NCI-H2227 treated with DMSO at 0.1 percent for 48 hours (cell line): ENCODE measurements around the gene SEPTIN7.
"Not testable (repeated sequence)": the region's sequence is repeated elsewhere in the genome, so short reads cannot be mapped to it uniquely, and the experiment has no call there.

Source experiments
- DNase-seq: peaks from one replicate; lab custom pipeline; 2025; lab: John Stamatoyannopoulos, UW

The SEPTIN7 gene

DNA sequence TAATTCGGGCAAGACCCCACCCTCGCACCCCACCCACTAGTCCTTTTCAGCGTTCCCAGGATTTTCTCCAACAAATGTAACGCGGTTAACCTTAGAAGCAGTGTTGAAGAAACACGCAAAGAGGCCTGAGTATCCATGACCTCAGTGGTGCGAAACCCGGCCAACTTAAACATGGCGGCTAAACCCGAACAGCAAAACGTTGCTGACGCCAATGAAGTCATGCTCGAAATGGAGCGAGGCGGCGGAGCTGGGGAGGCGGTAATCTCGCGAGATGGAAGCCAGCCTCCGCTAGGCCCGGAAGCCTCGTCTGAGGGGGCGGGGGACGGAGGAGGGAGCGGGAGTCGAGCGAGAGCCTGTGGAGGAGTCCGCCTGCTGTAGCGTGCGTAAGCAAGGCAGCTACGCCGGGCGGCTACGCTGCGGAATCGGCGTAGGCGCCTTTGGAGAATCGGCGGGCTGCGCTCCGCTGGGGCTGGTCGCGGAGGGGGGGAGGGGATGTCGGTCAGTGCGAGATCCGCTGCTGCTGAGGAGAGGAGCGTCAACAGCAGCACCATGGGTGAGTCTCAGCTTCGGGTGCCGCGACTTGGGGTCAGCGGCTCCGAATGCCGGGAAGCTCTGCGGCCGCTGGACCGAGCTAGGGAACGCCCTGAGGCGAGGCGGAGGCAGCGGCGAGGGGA is at the start of gene SEPTIN7:
Gene SEPTIN7, plus strand, starts transcription at position 340 of the 674 bp plus-strand sequence. Its CDS starts 153 bp downstream, at position 493.
- DNase-seq: peak; percentile 93

DNA sequence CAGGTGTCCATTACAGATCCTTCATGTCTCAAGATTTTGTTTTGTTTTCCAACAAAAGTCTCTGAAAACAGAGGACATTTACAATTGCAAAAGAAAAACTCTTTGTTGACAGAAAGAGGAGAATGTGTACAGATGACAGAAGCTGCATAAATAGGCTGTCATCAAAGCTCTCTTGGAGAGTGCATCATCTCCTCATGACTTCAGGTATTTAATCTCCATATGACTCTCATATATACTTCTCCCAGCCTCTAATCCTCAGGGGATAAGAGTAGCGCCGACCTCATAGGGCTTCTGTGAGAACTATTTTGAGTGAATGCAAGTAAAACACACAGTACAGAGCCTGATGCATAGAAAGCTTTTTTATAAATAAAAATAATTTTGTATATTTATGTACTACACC is 48.1 kb upstream of the SEPTIN7 start:
- DNase-seq: no peak

DNA sequence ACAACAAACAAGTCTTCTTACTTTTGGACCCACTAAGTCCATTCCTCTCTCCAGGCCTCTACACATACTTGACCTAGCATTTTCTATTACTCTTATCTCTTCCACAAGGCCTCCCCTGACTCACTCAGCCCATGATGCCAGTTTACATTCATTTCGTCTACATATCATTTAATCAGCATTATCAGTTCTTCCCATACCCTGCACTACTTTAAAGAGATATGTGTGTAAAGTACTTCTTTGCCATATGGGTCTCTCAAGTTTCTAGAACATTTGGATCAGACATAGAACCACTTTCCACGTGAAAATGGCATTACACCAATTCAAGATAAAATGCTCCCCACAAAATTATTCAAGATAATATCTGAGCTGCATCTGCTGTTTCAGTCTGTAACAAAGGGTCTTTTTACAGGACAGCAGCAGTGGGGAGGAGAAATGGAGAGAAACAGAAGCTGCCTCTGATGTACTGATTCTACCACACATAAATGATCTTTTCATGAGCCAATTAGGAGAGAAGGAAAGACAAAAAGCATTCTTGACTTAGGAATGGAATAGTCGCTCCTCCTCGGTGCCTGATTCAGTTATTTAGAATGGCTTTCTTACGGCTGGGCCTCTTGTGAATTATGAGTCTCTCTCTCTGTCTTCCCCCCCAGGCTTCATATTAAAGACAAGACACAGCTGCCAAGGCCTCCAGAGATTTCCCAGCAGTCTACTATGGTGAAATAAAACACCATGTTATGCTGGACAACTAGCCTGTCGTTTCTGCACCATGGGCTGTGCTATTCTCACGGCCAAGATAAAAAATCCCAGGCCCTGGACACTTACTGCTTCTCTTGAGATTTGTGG is 46.9 kb upstream of the SEPTIN7 start:
- DNase-seq: no peak

DNA sequence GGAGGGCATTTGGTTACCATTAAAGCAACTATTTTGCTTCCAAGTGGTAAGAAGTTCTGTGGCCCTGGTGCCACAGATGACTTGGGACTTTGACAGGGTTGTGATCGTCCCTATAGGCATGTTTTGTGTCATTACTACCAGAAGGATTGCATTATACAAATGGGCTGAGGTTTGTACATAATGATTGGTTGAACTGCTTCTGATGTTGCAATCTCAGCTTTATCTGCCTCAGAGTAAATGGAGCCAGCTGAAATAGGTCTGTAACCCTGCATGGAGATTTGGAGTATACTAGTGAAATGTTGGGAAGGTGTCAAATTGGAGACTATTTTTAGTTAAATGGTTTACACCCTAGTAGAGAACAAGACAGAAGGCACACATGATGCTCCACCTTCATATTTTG is 46.1 kb upstream of the SEPTIN7 start:
- no peak for DNase-seq

DNA sequence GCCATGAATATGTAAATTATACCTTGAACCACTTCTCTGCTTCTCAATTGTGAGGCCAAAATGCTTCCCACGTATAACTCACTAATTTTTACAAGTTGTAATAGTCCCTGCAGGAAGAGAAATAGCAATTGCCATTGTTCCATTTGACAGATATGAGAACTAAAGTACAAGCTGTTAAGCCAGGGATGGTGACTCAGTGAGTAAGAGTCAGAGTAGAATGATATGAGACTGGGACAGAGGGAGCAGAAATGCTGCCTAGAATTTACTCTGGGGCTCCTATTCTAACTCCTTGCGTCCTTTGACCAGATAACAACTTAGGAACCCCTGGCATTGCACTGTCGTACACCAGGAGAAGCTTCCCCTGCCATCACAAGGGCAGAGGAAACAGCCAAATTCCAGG is 45.1 kb upstream of the SEPTIN7 start:
- no peak for DNase-seq

DNA sequence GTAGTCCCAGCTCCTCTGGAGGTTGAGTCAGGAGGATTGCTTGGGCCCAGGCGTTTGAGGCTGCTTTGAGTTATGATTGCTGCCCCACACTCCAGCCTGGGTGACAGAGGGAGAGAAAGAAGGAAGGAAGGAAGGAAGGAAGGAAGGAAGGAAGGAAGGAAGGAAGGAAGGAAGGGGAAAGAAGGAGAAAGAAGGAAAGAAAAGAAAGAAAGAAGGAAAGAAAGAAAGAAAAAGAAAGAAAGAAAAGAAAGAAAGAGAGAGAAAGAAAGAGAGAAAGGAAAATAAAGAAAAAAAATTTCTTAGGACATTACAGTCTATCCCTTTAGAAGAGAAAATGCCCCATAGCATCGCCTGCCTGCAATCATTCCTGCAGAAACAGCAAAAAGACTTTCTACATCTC is 44.4 kb upstream of the SEPTIN7 start:
- not testable (repeated sequence) for DNase-seq

DNA sequence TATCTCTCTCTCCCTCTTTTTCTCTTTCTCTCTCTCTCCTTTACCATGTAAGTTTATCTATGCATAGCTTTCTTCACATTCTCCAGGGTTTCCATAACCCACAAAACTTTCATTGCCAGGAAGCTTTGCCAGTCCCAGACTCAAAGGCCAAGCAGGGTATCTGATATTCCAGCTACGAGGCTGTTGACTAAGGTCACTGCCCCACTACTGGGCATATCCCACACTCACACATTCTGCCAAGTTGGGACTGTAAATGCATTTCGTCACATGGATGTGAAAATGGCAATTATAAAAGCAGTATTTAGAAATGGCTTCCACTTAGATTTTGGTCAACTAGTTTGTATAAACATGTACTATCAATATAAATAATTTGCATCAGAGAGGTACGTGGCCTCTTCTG is 43.3 kb upstream of the SEPTIN7 start:
- no peak for DNase-seq

DNA sequence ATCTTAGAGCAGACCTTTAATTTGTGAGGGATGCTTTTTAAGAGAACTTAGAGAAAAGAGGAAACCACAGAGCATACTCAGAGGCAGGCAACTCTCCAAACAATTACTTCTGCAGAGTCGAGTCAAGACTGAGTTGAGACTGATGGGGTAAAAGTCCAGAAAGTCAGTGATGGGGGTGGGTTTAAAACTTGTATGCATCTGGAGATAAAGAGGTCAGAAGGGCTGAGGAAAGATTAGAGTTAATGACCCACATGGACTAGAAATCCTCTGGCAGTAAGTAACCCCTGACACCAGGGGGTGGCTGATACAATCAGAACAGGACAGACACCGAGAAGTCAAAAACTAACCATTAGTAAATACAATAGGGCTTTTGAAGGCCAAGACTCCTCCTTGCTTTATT is 42.4 kb upstream of the SEPTIN7 start:
- peak; percentile 4 for DNase-seq

DNA sequence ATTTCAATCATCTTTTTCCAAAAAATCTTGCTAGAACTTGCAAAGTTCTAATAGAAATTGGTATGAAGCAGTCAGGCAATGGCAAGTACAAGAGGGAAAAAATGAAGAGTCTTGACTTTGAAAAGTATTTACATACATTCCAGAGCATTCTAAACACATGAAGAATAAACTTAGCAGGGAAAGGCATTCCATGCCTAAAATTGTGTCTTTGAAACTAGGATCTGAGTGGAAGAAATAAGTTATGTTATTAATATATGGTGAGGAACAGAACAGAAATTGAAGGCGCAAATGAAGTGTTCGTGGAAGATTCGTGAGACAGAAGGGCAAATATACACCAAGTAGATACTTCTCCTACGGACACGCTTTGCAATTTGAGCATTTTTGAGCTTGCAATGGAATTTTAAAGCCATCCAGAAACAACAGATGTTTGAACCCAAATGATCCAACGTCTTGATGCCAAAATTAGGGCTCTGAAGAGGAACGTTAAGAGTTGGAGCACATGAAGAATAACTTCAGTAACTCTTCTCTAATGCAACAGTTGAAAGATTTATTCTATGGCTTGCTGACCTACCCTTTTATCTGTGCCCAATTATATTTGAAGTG is 40.6 kb upstream of the SEPTIN7 start:
- DNase-seq: no peak

DNA sequence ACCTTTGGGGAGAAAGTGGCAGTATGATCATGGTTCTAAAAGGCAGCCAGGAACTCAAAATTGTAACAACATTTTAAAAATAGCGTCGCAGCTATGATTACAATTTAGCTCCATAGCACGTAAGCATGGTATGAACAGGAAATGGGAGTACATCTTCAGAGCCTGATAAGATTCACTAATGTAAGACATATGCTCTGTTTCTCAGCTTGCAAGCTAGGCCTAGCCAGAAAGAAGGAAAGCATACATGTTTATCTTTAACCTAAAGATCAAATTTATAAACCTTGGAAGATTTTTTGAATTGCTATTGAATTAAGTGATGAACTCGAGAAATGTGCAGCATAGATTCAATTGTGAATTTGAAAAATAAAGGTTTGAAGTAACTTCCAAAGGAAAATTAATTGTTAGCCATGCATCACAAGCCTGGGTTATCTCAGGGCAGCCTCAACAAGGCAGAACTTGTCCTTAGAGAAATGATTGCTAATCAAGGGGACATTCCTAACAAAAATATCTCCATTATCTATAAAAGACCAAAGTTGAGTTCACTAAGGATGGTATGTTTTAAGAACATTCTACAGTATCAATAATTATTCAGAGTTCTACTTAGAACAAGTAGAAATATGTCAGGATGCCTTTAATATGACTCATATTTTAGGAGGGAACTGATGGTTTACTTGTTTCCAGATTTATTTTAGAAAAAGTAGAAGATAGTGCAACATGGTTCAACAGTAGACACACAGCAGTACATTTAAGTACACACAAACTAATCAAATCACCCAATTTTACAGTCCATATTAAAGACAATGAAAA is 38.8 kb upstream of the SEPTIN7 start:
- DNase-seq: no peak

DNA sequence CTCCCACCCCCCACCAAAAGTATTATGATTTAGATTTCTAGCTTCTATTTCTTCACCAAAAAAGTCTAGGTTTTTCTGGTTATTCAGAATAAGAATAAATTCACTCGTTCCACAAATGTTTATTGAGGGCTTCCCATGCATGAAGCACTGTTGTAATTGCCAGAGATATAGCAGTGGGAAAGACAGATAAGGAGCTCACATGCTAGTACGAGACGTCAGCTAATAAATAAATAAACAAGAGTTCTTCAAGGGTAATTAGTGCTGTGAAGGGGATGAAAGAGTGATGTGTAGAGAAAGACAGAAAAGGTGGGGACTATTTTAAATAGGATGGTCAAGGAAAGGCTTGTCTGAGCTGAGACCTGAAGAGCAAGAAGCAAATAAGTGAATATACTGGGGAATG is 38.1 kb upstream of the SEPTIN7 start:
- DNase-seq: no peak

DNA sequence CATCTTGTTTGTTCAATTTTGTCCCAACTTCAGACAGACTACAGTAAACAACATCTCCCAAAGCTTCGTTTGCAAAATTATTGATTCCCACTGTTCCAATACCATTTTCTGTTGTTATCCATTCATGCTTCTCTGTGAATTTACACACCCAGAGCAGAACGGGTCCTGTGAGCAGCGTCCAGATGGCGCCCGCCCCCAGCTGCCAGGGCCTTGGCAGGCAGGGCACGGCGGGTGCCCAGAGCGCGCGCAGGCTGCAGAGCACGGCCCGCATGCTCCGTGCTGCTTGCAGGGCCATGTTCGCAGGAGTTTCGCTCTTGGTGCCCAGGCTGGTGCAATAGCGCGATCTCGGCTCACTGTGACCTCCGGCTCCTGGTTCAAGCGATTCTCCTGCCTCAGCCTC is 32.5 kb upstream of the SEPTIN7 start:
- no peak for DNase-seq

DNA sequence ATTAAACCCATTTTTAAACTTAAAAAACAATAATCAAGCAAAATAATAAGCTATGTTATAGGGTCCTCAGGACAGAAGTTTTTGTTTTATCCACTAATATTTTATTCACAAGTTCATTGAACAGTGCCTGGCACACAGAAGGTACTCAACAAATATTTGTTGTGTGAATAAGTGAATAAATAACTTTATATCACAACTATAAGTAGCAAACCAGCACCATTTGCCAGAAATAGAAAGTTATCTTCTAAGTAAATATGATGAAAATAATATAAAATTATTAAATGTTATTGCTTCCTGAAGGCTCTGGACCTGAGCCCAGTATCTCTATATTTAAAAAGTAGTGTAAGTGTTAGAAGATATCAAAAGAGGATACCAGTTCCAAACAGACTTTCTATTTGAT is 29.1 kb upstream of the SEPTIN7 start:
- no peak for DNase-seq

DNA sequence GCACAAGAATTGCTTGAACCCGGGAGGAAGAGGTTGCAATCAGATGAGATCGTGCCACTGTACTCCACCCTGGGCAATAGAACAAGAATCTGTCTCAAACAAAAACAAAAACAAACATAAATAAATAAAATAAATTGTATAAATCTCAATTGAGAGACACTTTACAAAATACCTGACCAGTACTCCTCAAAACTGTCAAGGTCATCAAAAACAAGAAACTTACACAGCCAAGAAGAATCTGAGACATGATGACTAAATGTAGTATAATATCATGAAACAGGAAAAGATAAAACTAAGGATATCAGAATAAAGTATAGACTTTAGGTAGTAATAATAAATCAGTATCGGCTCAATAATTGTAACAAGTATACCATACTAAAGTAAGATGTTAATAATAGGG is 26.9 kb upstream of the SEPTIN7 start:
- DNase-seq: no peak

DNA sequence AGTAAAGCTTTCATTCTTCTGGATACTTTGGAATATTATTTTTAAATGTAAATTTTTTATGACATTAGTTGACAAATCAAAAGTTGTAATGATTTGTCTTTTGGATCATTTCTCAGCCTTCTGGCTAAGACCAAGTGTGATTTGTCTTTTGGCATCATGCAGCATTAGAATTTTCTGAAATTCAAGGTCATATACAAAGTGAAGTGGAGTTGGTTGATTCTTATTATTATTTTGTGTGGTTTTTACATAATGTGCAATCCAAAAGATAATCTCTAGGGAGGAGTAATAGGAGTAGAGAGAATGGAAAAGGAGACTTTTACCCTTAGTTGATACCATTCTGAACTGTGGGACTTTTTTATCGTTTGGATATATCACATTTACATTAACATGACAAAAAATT is 24.2 kb upstream of the SEPTIN7 start:
- DNase-seq: no peak

DNA sequence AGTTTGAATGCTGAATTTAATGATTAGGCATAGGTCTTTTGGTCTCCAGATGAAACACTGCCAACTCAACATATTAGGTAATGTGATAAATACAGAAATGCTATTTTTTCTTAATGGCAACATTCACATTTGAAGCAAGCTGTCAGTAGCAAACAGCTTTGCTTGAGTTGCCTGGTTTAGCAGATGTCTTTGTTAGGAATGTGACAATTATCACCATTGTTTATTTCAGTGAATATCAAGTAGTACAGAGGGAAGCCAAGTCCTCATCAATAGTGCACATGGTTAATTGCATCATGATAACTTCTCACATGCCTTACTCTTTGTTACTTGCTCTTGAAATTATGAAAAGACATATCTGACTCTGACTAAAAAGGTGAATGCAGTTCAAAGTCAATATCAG is 23.7 kb upstream of the SEPTIN7 start:
- DNase-seq: no peak

DNA sequence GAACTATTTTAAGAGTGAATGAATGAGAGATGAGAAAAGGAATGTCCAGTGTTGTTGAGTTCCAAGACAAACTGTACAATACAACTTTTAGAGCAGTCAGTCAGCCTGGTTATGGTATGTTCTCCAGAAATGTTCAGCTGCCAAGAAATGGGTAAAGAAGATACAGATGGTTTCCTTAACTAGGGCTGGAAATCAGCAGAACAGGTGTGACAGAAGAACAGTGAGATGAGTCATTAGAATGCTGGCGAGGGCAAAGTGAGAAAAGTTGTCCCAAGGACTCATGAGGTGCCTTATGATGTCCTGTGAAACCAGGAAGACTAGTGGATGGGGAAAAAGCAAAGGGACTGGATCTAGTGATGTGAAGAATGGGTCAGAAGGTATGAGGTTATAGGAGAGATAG is 20.8 kb upstream of the SEPTIN7 start:
- no peak for DNase-seq

DNA sequence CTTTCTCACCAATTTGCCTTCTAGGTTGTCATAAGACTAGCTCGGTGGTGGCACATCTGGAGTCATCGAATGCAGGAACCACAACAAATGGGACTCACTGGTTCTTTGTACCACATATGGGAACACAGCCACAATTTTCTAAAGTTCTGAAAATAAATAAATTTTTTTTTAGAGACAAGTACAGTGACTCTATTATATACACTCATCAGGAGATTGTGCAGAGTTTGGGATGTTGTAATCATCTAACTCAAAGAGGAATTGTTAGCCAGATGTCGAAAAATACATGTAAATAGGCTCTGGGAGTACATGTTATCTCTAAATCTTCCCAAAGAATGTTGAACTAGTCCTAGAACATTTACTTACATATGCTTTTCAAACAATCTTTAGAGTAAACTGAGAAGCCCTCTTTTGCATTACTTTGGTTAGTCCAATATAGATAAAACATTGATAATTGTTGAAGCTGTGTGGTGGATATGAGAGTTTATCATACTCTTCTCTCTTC is 19.6 kb upstream of the SEPTIN7 start:
- DNase-seq: no peak

DNA sequence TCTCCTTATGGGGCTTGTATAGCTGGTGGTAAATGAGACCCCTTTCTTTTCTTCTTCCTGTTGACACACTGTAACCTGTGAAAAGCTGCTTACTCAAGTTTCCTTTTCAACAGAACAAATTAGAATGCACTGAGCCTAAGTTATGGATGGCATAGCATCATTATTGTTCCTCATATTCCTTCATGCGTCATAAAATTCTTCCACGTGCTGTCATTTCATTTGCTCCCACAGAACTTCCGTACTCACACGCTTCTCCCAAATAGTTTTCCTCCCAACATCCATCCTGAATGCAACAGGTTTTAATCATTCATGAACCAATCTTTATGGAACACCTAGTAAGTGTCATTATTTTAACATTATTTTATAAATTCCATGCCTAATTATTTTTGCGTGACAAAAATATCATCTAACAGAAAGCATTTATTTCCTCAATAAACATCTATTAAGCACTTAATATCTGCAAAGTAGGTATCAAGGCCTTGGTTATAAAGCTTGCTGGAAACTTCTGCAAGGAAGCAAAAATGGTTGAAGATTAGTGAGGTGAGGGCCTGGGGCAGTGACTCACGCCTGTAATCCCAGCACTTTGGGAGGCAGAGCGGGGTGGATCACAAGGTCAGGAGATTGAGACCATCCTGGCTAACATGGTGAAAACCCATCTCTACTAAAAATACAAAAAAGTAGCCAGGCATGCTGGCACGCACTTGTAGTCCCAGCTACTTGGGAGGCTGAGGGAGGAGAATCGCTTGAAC is 18.9 kb upstream of the SEPTIN7 start:
- DNase-seq: no peak

DNA sequence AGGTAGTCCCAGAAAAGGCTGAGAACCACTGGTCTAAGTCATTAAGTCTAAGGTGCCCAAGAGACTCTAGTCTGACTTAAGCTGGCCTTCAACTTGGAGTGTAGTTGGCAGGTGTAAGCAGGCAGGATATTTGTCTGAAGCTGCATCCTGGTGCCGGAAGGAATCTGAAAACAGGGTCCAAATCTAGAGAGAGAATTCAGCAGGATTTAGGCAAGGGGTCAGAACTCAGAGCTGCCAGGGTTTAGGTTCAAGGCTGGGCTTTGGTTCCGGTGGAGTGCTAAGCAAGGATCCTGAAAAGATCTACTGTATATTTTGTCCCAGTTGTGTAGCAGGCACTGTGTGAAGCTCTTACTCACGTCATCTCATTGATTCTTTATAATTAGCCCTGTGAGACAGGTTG is 16.5 kb upstream of the SEPTIN7 start:
- no peak for DNase-seq

DNA sequence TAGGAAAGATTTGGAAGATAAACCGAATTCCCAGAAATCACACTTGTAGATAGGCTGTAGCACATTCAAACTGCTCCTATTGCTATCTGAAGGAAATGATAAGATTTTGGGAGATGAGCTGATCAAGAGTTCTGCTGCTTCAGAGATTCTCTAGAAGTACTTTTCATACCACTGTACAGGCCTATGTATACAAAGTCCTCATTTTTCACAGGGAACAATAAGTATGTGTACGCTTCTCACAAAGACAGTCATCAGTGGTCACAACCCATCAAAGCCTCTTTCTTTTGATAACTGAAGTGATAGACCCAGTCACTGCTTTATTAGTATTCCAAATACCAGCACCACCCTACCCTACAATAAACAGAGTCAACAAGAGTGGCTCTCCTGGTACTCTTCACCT is 15.6 kb upstream of the SEPTIN7 start:
- no peak for DNase-seq
